H1 (cell line): ENCODE data around the gene GDPGP1. TPM values are rescaled to one million over a fixed set of nuclear protein-coding genes. Genes with fewer than 3 reads are reported as not detected.

Experiments used
- CTCF ChIA-PET: fragments of 300-600 bp; sonication (Branson Sonifier 250); formaldehyde crosslinking; loops from one replicate; lab custom pipeline; 2021; ENCODE audit not compliant: partially characterized antibody; lab: Charles Lee
- POLR2A ChIA-PET: fragments of 300-600 bp; sonication (Branson Sonifier 250); formaldehyde crosslinking; loops from one replicate; lab custom pipeline; 2021; ENCODE audit warnings: inconsistent platforms; ENCODE audit not compliant: partially characterized antibody; lab: Charles Lee
- DNase-seq, 2 experiments: peaks; one replicate each; pipeline versions ENCODE4 v3.0.0 to v3.0.0-alpha.2; 2010 to 2022; ENCODE audit warnings: low spot score in 2 of 2, low read depth in 1 of 2, mixed read lengths in 1 of 2
- FAIRE-seq: peaks from 2 replicates; lab custom pipeline; 2011; peaks lifted over from hg19 to GRCh38; lab: Jason Lieb, UNC
- H2AFZ ChIP-seq: 2 replicates; pipeline ENCODE4 v1.8.1; 2012; ENCODE audit warnings: low read length, inconsistent platforms
- H2AK5ac ChIP-seq: 2 replicates; pipeline ENCODE4 v1.6.1; 2013; ENCODE audit warnings: low read depth, low read length
- H2BK120ac ChIP-seq: replicated peaks from 2 replicates; pipeline ENCODE3; 2013; ENCODE audit warnings: low read depth, low read length, inconsistent platforms
- H2BK12ac ChIP-seq: 2 replicates; pipeline ENCODE4 v1.6.1; 2013; ENCODE audit warnings: low read depth, low read length
- H2BK15ac ChIP-seq: 2 replicates; pipeline ENCODE4 v1.6.1; 2013; ENCODE audit warnings: low read length
- H2BK20ac ChIP-seq: 2 replicates; pipeline ENCODE4 v1.6.1; 2013; ENCODE audit warnings: low read length
- H2BK5ac ChIP-seq: 2 replicates; pipeline ENCODE4 v1.6.1; 2013; ENCODE audit warnings: low read depth, low read length
- H3K14ac ChIP-seq: 2 replicates; pipeline ENCODE4 v1.6.1; 2013; ENCODE audit warnings: inconsistent platforms; ENCODE audit not compliant: insufficient read length
- H3K18ac ChIP-seq: 2 replicates; pipeline ENCODE4 v1.6.1; 2013; ENCODE audit warnings: low read length; ENCODE audit errors: extremely low read depth
- H3K23ac ChIP-seq: 2 replicates; pipeline ENCODE4 v1.6.1; 2013; ENCODE audit warnings: inconsistent platforms; ENCODE audit not compliant: insufficient read length
- H3K23me2 ChIP-seq: 2 replicates; pipeline ENCODE4 v1.6.1; 2013; ENCODE audit warnings: low read depth, low read length
- H3K27ac ChIP-seq: 2 replicates; pipeline ENCODE4 v1.6.1; 2011; ENCODE audit warnings: low read depth, low read length, inconsistent platforms
- H3K27me3 ChIP-seq, 4 experiments: replicated peaks in 1 of 4; 1 replicate in 1 of 4; 2 replicates in 3 of 4; pipeline versions ENCODE4 v1.6.1 to v1.8.1; 2011 to 2013; ENCODE audit warnings: low read length in 3 of 4, mild to moderate bottlenecking in 3 of 4, inconsistent platforms in 2 of 4, mixed read lengths in 2 of 4, moderate library complexity in 1 of 4; ENCODE audit not compliant: control insufficient read depth in 3 of 4, insufficient read depth in 3 of 4; ENCODE audit errors: extremely low read depth in 1 of 4
- H3K36me3 ChIP-seq, 4 experiments: 2 replicates each; pipeline versions ENCODE4 v1.6.1 to v1.8.1; 2011 to 2013; ENCODE audit warnings: mild to moderate bottlenecking in 4 of 4, low read length in 3 of 4, moderate library complexity in 2 of 4, control low read depth in 1 of 4, inconsistent platforms in 1 of 4; ENCODE audit not compliant: insufficient read depth in 4 of 4, control insufficient read depth in 2 of 4
- H3K4ac ChIP-seq: replicated peaks from 2 replicates; pipeline ENCODE3; 2013; ENCODE audit warnings: low read length, low read depth, mixed read lengths, inconsistent platforms; ENCODE audit not compliant: insufficient read length
- H3K4me1 ChIP-seq, 4 experiments: replicated peaks in 1 of 4; 1 replicate in 1 of 4; 2 replicates in 3 of 4; pipeline versions ENCODE4 v1.6.1 to v1.8.1; 2011 to 2013; ENCODE audit warnings: low read length in 3 of 4, inconsistent platforms in 2 of 4, mixed read lengths in 1 of 4; ENCODE audit not compliant: insufficient read depth in 4 of 4, control insufficient read depth in 3 of 4
- H3K4me2 ChIP-seq, 2 experiments: 2 replicates each; pipeline versions ENCODE4 v1.6.1 to v1.8.1; 2011 to 2013; ENCODE audit warnings: low read depth in 2 of 2, low read length in 2 of 2, control low read depth in 1 of 2, inconsistent platforms in 1 of 2, mild to moderate bottlenecking in 1 of 2; ENCODE audit not compliant: insufficient read depth in 1 of 2
- H3K4me3 ChIP-seq, 4 experiments: fragments of 200-600, 300-600 bp in 1 of 4; sonication (generic), shearing (Covaris generic), sonication (Bioruptor Twin) in 1 of 4; 2 replicates each; pipeline versions ENCODE4 v1.5.1 to v1.8.1; 2011 to 2016; ENCODE audit warnings: low read length in 4 of 4, low read depth in 3 of 4, control low read depth in 2 of 4, inconsistent platforms in 2 of 4, mild to moderate bottlenecking in 2 of 4, mixed read lengths in 1 of 4, moderate library complexity in 1 of 4; ENCODE audit not compliant: insufficient read depth in 2 of 4; ENCODE audit errors: extremely low read depth in 1 of 4
- H3K56ac ChIP-seq: replicated peaks from 2 replicates; pipeline ENCODE3; 2013; ENCODE audit warnings: low read depth, mild to moderate bottlenecking, mixed read lengths, low read length, inconsistent platforms; ENCODE audit not compliant: insufficient read length
- H3K79me1 ChIP-seq: 2 replicates; pipeline ENCODE4 v1.6.1; 2013; ENCODE audit warnings: low read depth, low read length, control low read depth
- H3K79me2 ChIP-seq, 2 experiments: 2 replicates each; pipeline versions ENCODE4 v1.6.1 to v1.8.1; 2012 to 2013; ENCODE audit warnings: low read length in 2 of 2, mild to moderate bottlenecking in 2 of 2, inconsistent platforms in 1 of 2; ENCODE audit not compliant: insufficient read depth in 2 of 2, control insufficient read depth in 1 of 2
- H3K9ac ChIP-seq, 4 experiments: replicated peaks in 1 of 4; 1 replicate in 1 of 4; 2 replicates in 3 of 4; pipeline versions ENCODE4 v1.6.1 to v1.8.1; 2011 to 2013; ENCODE audit warnings: low read depth in 3 of 4, low read length in 3 of 4, control low read depth in 2 of 4, mild to moderate bottlenecking in 2 of 4, moderate library complexity in 2 of 4, inconsistent platforms in 1 of 4; ENCODE audit errors: extremely low read depth in 1 of 4
- H3K9me3 ChIP-seq, 2 experiments: 2 replicates each; pipeline versions ENCODE4 v1.6.1 to v1.8.1; 2012 to 2013; ENCODE audit warnings: mild to moderate bottlenecking in 2 of 2, moderate library complexity in 2 of 2, control low read depth in 1 of 2, inconsistent platforms in 1 of 2, low read depth in 1 of 2, low read length in 1 of 2, mixed read lengths in 1 of 2; ENCODE audit not compliant: insufficient read depth in 2 of 2
- H4K20me1 ChIP-seq, 2 experiments: replicated peaks in 1 of 2; 2 replicates each; pipeline versions ENCODE3 to v1.8.1; 2011 to 2013; ENCODE audit warnings: inconsistent platforms in 2 of 2, low read length in 2 of 2, mild to moderate bottlenecking in 1 of 2; ENCODE audit not compliant: insufficient read depth in 2 of 2, control insufficient read depth in 1 of 2
- H4K5ac ChIP-seq: 2 replicates; pipeline ENCODE4 v1.6.1; 2013; ENCODE audit warnings: low read length, low read depth, mixed read lengths, inconsistent platforms; ENCODE audit not compliant: insufficient read length
- H4K8ac ChIP-seq: 2 replicates; pipeline ENCODE4 v1.8.0; 2013; ENCODE audit warnings: mild to moderate bottlenecking, moderate library complexity, low read length, inconsistent platforms; ENCODE audit not compliant: insufficient read depth; ENCODE audit errors: extremely low read depth
- H4K91ac ChIP-seq: replicated peaks from 2 replicates; pipeline ENCODE3; 2013; ENCODE audit warnings: low read length, mixed read lengths, inconsistent platforms; ENCODE audit not compliant: insufficient read length
- BCL11A ChIP-seq, 2 experiments: IDR thresholded peaks; one replicate each; pipeline ENCODE4 v1.6.1; 2011; ENCODE audit warnings: low read depth in 2 of 2, low read length in 2 of 2, mild to moderate bottlenecking in 2 of 2
- EZH2 ChIP-seq: fragments of 200-600 bp; sonication (generic); IDR thresholded peaks from 2 replicates; pipeline ENCODE4 v1.7.1; 2012; ENCODE audit warnings: low read depth, mild to moderate bottlenecking, moderate library complexity, low read length, inconsistent platforms; ENCODE audit not compliant: severe bottlenecking
- GTF2F1 ChIP-seq: IDR thresholded peaks from 2 replicates; pipeline ENCODE4 v1.6.1; 2012; ENCODE audit warnings: low read depth, low read length, improper control_type of control experiment, borderline replicate concordance
- RAD21 ChIP-seq, 2 experiments: IDR thresholded peaks in 1 of 2; conservative IDR thresholded peaks in 1 of 2; 2 replicates each; pipeline ENCODE4 v1.6.1; 2011; ENCODE audit warnings: low read depth in 2 of 2, low read length in 2 of 2, improper control_type of control experiment in 1 of 2, inconsistent platforms in 1 of 2, mild to moderate bottlenecking in 1 of 2, moderate library complexity in 1 of 2
- TCF12 ChIP-seq: IDR thresholded peaks from 2 replicates; pipeline ENCODE4 v1.6.1; 2011; ENCODE audit warnings: low read depth, mild to moderate bottlenecking, low read length
- WGBS, 2 experiments: shearing (Covaris generic) in 1 of 2; methylation state at CpG; one replicate each; pipeline versions ENCODE4 v1.1.6 to v1.1.7; 2013 to 2015; ENCODE audit warnings: low lambda C conversion rate in 2 of 2, mixed read lengths in 2 of 2, inconsistent platforms in 1 of 2, low coverage in 1 of 2, missing lambda C conversion rate in 1 of 2; ENCODE audit not compliant: insufficient replicate concordance in 2 of 2, insufficient coverage in 1 of 2, insufficient read length in 1 of 2; ENCODE audit errors: extremely low coverage in 1 of 2, missing lambda C conversion rate in 1 of 2; 5-methylcytosine and 5-hydroxymethylcytosine counted together
- polyA plus RNA-seq, 7 experiments: library from polyadenylated mRNA; depleted of rRNA in 3 of 7; stranded (reverse) in 5 of 7; unstranded in 2 of 7; fragments of >200 nt in 5 of 7; fragments of 200-250 nt in 2 of 7; gene quantifications; 1 replicate in 5 of 7; 2 replicates in 1 of 7; 4 replicates in 1 of 7; pipeline versions ENCODE4 v1.2.1 to v1.2.3, GENCODE V29; 2011 to 2013; ENCODE audit warnings: missing spikeins in 2 of 7, mixed read lengths in 2 of 7
- total RNA-seq: library from RNA; stranded (reverse); fragmentation: NEBNext Ultra II Directional; extraction: Animal tissue kit (Norgen Biotek cat#: 25700); gene quantifications from 2 replicates; pipeline ENCODE4 v1.2.1, GENCODE V29; 2021

GDPGP1 gene
- total and polyA plus RNA-seq, 2 of the 8 experiments (the other 6 are each of a cell fraction or from before 2014, with no cell fraction given) = 1.8 to 5.6 TPM

- Histone ChIP-seq H2BK12ac (no peak overlapping the region), H3K79me1 (no peaks in the 10 kb centered on the region), H3K4me3 (no peak overlapping the region), H2BK15ac (no peak overlapping the region), H3K79me2 (peaks cover 8 to 21% of the 10 kb centered on the region in 2 experiments), H3K4ac (no peak overlapping the region), H3K4me1 (peaks cover 0 to 11% (median 4%) of the 10 kb centered on the region in 4 experiments; a peak in 5 of 7 replicates), H4K20me1 (no peaks in the 10 kb centered on the region), H2BK5ac (no peak overlapping the region), H3K23ac (no peak overlapping the region), H3K27ac (no peak overlapping the region), H3K56ac (no peak overlapping the region), H3K4me2 (no peak overlapping the region), H4K91ac (no peak overlapping the region), H2AFZ (no peak overlapping the region), H2BK120ac (no peak overlapping the region), H3K23me2 (peaks cover 10% of the 10 kb centered on the region), H3K14ac (no peak overlapping the region), H3K18ac (no peak overlapping the region), H3K9me3 (no peaks in the 10 kb centered on the region), H2BK20ac (no peak overlapping the region), H2AK5ac (no peak overlapping the region), H4K5ac (no peak overlapping the region), H3K9ac (no peak overlapping the region), H4K8ac (no peak overlapping the region), H3K36me3 (peaks cover 0 to 4% (median 0%) of the 10 kb centered on the region in 4 experiments; a peak in 2 of 8 replicates), H3K27me3 (no peaks in the 10 kb centered on the region)
- DNase-seq (no peak), FAIRE-seq (no peak)
- CTCF ChIA-PET = interaction anchor here (0.6 to 2.4 kb wide), 7 partner anchors 10 to 203 kb away, joined by 3 to 10 read pairs (median 4); partner anchors contain the start of genes CIB1, GDPGP1 and TTLL13
- POLR2A ChIA-PET = interaction anchor here (1.1 to 1.7 kb wide), 4 partner anchors 9 to 29 kb away, joined by 4 to 7 read pairs (median 4); partner anchors contain the start of genes CIB1 and GDPGP1
- 84% methylated on average over 5 of the region's 5 CpGs; no CpG with 5 or more reads in 1 of the 2 experiments for whole genome bisulfite sequencing, 2 experiments
- no peak for TF ChIP-seq GTF2F1
- TF ChIP-seq TCF12 = no peak
- TF ChIP-seq RAD21 (IDR thresholded peaks at IDR 0.05 in 1 of 2, conservative IDR thresholded peaks at IDR 0.05 in 1 of 2; ENCODE audit: low read depth in 2 of 2, low read length in 2 of 2) = no peak
- no peak for TF ChIP-seq BCL11A (IDR thresholded peaks at IDR 0.05; ENCODE audit: low read depth in 2 of 2, low read length in 2 of 2)
- TF ChIP-seq EZH2 = no peak
These were observed 28.4 kb downstream of the GDPGP1 start for GRCh38 chr15:90262426-90262825.
